GM12891 (cell line): Measurements from ENCODE around the gene KCNMA1.

Experiments
- PAX5 ChIP-seq: IDR thresholded peaks from 2 replicates; pipeline ENCODE4 v1.6.1; 2011; ENCODE audit warnings: low read length, moderate library complexity, mild to moderate bottlenecking; ENCODE audit not compliant: insufficient read depth, severe bottlenecking
- POLR2A ChIP-seq: IDR thresholded peaks from 2 replicates; pipeline ENCODE4 v1.6.1; 2011; ENCODE audit warnings: low read depth, low read length, control low read depth
- POLR2AphosphoS5 ChIP-seq: IDR thresholded peaks from 2 replicates; pipeline ENCODE4 v1.6.1; 2011; ENCODE audit warnings: low read depth, low read length, control low read depth
- POU2F2 ChIP-seq: IDR thresholded peaks from 2 replicates; pipeline ENCODE4 v1.6.1; 2011; ENCODE audit warnings: low read depth, mild to moderate bottlenecking, control low read depth, low read length, moderate library complexity
- SPI1 ChIP-seq: IDR thresholded peaks from 2 replicates; pipeline ENCODE4 v1.6.1; 2011; ENCODE audit warnings: low read depth, low read length, control low read depth
- TAF1 ChIP-seq: IDR thresholded peaks from 2 replicates; pipeline ENCODE4 v1.6.1; 2011; ENCODE audit warnings: low read depth, low read length, control low read depth

GRCh38 chr10:77680811-77681210 lies 43.2 kb upstream of the KCNMA1 start:
- TF ChIP-seq POLR2A (no peak), POLR2AphosphoS5 (no peak), TAF1 (no peak), PAX5 (no peak), POU2F2 (no peak), SPI1 (no peak)
